Bone marrow (tissue), 2 donors: ENCODE measurements around the gene CUX1.
A peak's percentile ranks its signal among the peaks of the same experiment; 100 is the strongest.

Experiments
- DNase-seq, 2 donors: peaks; one replicate each; lab custom pipeline; 2025; lab: John Stamatoyannopoulos, UW

CUX1 gene, protein sequence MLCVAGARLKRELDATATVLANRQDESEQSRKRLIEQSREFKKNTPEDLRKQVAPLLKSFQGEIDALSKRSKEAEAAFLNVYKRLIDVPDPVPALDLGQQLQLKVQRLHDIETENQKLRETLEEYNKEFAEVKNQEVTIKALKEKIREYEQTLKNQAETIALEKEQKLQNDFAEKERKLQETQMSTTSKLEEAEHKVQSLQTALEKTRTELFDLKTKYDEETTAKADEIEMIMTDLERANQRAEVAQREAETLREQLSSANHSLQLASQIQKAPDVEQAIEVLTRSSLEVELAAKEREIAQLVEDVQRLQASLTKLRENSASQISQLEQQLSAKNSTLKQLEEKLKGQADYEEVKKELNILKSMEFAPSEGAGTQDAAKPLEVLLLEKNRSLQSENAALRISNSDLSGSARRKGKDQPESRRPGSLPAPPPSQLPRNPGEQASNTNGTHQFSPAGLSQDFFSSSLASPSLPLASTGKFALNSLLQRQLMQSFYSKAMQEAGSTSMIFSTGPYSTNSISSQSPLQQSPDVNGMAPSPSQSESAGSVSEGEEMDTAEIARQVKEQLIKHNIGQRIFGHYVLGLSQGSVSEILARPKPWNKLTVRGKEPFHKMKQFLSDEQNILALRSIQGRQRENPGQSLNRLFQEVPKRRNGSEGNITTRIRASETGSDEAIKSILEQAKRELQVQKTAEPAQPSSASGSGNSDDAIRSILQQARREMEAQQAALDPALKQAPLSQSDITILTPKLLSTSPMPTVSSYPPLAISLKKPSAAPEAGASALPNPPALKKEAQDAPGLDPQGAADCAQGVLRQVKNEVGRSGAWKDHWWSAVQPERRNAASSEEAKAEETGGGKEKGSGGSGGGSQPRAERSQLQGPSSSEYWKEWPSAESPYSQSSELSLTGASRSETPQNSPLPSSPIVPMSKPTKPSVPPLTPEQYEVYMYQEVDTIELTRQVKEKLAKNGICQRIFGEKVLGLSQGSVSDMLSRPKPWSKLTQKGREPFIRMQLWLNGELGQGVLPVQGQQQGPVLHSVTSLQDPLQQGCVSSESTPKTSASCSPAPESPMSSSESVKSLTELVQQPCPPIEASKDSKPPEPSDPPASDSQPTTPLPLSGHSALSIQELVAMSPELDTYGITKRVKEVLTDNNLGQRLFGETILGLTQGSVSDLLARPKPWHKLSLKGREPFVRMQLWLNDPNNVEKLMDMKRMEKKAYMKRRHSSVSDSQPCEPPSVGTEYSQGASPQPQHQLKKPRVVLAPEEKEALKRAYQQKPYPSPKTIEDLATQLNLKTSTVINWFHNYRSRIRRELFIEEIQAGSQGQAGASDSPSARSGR (N-terminal part only)

DNA sequence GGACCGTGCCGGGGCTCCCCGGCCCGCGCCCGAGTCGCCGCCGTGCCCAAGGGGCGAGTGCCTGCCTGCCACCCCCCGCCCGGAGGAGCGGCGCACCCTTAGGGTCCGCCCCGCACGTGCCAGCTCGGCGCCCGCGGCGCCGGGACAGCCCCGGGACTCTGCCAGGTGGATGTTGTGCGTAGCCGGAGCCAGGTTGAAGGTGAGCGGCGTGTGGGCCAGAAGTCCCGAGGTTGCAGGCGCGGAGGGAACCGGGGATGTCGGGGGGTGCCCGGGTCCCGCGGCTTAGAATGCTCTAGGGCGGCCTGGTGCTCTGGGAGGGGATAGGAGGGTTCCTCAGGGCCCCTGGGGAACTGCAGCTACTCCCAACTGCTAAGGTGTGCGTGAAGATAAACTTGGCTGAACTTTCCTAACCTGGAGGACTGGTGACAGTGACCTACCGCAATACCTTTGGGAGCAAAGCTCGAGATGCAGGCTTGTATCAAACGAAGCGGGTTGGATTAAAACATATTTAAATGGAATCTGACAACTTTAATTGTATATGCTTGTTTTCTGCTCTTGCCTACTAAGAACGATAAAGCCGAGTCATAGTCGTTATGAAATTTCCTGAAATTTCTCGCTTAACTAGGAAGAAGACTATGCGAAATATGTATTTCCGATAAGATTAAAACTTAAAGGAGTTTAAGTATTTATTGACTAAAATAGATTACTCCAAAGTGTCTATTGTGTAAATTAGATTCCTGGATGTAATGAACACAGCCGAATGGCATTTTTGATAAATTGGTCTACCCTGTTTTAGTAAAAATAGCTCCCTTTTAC is at the start of gene CUX1:
Gene CUX1, plus strand, starts transcription at position 156 of the 816 bp plus-strand sequence. Its CDS starts 14 bp downstream, at position 170.
- peak in 1 of 2 donors; percentile 40 for DNase-seq

DNA sequence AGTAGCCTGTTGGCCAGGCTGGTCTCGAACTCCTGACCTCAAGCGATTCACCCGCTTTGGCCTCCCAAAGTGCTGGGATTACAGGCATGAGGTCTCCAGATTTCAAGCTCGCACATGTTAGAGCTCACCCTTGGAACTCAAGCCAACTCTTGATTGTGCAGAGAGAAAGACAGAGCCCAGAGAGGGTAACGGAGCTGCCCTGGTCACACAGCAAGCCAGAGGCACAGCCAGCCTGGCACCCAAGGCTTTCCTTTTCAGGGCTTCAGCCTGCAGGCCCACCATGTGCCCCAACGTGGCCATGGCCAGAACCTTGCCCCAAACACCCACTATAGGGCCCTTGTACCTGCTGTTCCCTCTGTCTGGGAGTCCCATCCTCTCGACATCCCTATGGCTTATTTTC is 49.1 kb upstream of the CUX1 start:
- no peak for DNase-seq

DNA sequence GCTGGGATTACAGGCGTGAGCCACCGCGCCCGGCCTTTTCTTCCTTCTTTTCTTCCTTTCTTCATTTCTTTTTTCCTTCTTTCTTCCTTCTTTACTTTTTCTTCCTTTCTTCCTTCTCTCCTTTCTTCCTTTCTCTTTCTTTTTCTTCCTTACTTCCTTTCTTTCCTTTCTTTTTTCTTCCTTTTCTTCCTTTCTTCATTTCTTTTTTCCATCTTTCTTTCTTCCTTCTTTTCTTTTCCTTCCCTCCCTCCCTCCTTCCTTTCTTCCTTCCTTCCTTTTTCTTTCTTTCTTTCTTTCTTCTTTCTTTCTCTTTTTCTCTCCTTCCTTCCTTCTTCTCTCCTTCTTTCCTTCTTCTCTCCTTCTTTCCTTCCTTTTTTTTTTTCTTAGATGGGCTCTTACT is 47.0 kb upstream of the CUX1 start:
- DNase-seq, result no peak

DNA sequence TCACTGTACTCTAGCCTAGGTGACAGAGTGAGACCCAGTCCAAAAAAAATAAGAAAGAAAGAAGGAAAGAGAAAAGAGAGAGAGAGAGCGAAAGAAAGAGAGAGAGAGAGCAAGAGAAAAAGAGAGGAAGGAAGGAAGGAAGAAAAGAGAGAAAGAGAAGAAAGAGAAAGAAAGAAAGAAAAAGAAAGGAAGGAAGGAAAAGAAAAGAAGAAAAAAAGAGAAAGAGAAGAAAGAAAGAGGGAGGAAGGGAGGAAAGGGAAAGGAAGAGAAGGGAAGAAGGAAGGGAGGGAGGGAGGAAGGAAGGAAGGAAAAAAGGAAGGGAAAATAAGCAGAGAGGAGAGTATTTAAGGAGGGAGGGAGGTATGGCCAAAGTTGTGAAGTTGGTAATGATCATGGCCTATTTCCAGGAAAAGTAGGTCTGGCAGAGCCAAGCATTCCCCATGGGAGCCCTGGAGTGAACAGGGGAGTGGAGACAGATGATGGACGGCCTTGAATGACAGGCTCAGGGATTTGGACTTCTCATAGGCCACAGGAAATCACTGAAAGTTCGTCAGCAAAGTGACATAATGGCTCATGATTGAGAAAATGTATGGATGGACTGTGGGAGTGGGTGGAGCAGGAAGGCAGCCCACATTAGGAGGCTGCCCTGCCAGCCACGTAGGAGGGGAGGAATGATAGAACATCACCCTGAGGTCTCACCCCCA is 44.8 kb upstream of the CUX1 start:
- DNase-seq, result no peak

DNA sequence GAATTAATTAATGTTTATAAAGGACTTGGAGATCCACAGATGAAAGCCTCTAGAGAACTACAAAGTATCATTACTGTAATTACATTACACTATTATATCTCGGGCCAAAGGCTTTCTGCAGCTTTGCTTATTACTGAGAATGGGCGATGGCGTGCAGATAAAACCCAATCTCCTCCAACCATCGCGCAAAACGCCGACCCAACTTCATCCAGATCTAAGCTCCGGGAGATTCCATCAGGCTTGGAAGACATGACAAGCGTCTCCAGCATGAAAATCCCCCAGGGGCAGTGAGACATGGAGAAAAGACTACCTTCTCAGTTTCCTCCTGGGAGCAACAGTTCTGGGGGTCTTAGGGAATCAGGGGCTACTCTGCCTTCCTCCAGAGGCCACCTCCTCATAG is 42.2 kb upstream of the CUX1 start:
- no peak for DNase-seq

DNA sequence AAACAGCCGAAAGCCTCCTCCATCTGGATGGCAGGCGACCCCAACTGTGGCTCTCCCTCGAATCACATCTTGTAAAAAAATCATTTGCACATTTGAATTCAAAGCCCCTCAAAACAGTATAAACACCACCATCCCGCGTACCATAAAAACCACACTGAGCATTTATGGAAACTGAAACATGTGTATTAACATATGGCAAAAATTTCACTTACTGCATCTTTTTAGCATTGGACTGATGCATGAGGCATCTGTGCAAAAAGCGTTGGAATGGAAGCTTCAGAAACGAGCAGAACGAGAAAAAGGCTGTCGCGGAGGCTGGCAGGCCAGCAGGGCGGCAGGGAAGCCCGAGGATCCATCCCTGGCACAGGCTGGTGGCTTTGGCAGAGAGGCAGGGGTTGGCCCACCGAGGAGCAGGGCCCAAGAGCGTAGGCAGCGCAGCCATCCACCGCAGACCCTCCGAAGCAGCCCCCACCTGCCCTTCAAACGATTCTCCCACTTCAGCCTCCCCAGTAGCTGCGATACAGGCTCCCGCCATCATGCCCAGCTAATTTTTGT is 39.3 kb upstream of the CUX1 start:
- DNase-seq, result no peak

DNA sequence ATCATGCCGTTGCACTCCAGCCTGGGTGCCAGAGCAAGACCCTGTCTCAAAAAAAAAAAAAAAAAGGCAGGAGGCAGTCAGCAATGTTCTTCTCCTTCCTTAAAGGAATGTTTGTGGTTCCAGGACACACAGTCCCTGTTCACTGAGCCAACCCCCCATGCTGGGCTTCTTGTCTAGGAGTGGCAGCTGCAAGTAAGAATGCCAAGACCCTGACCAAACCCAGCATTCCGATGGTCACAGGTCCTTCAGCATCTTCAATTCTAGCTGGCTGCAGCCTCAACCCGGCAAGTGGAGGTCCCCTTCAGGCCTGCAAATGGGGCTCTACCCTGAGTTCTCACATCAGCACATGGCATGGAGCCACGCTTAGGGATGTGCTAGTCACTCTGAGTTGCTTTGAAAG is 38.2 kb upstream of the CUX1 start:
- no peak for DNase-seq

DNA sequence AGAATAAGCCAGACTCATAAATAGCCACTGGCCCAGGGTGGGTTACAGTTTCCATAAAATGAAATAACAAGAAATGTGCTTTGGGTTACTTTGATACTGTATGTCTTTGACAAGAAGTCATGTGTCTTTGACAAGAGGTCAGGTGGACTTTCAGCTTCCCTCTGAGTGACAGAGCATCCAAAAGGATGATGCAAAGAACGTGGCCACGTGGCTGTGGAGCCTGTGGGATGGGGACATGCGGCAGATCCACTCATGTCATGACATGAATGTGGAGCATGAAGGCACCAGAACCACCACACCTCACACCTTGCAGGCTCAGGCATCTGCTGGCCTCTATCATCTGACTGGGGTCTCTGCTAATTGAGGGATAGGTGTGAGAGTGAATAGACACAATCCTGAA is 37.1 kb upstream of the CUX1 start:
- no peak for DNase-seq

DNA sequence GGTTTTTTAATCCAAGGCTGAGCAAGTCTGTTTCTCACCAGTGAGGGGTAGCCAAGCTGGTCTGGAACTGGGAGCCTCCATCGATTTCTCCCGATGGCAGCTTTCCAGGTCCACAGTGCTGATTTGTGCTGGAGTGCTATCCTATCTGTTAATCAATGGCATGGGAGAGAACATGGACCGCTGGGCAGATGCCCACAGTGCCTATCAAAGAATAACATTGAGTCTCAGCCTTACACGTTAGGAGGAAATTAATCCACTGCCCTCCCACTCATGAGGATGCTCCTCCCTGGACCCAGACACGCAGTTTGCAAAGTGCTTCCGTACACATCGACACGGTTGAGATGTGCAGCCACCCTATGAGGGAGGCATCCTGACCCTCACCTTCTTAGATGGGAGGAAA is 36.0 kb upstream of the CUX1 start:
- DNase-seq, result no peak

DNA sequence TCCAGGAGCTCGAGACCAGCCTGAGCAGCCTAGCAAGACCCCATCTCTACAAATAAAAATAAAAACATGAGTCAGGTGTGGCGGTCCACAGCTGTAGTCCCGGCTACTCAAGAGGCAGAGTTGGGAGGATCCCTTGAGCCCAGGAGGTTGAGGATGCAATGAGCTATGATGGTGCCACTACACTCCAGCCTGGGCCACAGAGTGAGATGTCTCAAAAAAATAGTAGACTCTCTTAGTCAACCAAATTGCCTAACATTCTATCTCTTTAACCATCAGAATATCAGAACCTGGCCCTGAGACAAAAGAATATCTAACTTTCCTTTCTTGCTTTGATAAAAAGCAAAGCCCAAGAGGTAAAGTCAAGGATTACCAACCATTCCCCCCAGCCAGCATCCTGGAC is 35.0 kb upstream of the CUX1 start:
- DNase-seq, result no peak

DNA sequence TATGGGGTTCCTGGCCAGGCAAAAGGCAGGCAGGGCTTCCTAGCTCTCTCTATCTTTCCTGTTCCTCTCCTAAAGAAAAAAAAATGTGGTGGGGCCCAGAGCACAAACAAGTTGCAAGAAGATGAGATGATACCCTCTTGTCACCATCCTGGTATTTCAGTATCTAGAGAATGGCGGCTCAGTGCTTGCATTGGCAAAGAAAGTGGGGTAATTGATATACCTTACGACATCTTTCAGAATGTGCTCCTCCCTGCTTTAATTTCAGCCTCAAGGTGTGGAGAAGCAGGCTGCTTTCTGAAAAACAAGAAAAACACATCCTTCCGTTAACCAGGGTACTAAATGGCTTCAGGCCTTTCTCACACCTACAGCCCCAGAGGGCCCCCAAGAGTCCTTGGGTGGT is 34.5 kb upstream of the CUX1 start:
- no peak for DNase-seq

DNA sequence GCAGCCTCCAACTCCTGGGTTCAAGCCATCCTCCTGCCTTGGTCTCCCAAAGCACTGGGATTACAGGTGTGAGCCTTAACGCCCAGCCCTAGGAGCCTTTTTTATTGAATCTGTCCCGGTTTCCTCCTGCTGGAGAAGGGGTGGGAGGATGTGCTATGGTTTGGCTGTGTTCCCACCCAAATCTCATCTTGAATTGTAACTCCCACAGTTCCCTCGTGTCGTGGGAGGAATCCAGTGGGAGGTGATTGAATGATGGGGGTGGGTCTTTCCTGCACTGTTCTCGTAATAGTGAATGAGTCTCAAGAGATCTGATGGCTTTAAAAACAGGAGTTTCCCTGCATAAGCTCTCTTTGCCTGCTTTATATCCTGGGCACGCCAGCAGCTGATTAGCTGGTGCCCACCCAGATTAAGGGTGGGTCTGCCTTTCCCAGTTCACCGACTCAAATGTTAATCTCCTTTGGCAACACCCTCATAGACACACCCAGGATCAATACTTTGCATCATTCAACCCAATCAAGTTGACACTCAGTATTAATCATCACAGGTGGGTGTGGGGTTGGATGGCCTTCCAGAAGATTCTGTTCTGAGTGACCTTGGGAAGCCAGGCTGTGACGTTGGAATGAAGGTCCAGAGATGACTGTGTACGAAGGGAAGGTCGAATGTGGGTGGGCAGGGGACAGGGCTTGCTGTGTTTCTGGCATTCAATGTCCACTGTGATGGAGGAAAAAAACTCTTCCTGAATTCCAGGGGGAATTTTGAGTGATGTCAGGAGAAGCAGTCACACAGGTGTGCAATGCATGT is 33.8 kb upstream of the CUX1 start:
- DNase-seq, result no peak

DNA sequence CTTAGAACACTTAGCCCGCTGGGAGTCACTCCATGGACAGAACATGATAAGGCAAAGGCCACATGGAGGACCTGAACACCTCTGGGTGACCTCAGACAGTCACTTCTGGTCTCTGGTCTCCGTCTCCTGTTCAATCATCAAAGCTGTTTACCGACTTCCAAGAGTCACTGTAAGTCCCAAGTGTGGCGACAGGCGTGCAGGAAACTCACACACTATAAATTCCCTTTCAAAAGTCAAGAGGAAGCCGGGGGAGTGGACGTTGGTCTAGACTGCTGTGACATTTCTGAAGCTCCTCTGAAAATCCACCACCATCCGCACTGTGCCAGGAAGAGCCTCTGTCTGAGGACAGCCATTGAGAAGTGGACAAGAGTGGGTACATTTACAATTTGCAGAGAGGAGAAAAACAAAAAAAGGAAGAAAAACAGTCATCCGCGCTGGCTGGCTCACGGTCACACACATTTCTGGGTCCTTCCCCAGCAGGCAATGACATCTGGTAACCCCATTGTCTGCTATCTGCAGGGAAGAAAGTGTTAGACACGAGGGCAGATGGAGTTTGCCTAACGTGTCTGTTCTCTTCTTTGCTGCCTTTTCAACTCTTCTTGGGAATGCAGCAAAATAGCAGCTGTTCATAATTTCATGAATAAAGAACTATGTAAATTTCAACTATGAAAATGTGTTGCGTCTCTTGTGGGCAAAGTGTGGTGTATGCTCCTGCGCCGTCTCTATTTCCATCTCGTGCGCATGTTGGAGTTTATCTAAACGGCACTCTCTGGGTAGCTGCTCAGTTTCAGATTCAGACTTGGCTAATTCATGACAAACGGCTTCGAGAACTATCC is 32.9 kb upstream of the CUX1 start:
- peak in 1 of 2 donors; percentile 57 for DNase-seq

DNA sequence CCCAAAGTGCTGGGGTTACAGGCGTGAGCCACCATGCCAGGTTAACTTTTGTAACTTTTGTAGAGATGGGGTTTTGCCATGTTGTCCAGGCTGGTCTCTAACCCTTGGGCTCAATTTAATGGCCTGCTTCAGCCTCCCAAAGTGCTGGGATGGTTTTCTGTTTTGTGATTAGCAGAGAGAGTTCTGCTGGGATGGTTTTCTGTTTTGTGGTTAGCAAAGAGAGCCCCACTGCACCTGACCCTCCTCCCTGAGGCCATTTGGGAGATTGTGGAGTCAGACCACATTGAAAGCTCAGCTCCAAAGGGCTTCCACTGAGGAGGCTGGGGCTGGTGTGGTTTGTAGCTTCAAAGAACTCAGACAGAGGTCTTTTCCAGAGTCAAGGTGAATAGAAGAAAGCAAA is 29.6 kb upstream of the CUX1 start:
- DNase-seq, result no peak

DNA sequence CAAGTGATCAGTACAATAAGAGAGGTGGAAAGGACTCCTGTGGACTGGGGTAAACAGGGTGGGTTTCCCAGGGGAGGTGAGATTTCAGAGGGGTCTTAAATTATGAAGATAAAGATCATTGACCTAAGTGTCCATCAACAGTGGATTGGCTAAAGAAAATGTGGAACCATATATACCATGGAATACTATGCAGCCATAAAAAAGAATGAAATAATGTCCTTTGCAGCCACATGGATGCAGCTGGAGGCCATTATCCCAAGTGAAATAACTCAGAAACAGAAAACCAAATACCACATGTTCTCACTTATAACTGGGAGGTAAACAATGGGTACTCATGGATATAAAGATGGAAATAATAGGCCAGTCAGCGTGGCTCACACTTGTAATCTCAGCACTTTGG is 28.9 kb upstream of the CUX1 start:
- DNase-seq, result no peak

DNA sequence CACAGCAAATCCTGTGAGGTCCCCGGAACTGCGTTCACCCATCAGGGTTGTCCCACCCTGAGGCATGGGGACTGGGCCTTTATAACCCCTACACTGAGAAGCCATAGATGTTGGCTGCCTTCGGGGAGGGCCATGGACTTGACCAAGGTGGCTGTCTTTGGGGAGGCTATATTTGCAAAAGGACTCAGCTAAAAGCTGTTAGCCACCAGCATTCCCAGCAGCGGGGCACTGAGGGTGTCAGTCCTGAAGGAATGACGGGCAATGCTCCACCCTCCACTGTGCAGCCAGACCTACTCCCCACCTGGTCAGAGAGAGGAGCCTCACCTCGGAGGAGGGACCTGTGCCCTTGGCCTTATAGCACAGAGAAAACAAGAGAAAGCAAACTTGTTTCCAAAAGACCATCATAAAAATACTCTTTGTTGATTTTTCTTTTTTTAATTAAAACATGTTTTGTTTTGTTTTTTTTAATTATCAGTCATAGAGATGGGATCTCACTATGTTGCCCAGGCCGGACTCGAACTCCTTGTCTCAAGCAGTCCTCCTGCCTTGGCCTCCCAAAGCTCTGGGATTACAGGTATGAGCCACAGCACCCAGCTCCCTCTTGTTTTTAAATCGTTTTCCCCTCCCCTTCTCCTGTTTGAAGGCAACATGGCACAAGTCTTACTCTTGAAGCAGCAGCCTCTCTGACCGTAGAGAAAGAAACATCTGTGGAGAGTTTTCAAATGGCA is 26.7 kb upstream of the CUX1 start:
- no peak for DNase-seq

DNA sequence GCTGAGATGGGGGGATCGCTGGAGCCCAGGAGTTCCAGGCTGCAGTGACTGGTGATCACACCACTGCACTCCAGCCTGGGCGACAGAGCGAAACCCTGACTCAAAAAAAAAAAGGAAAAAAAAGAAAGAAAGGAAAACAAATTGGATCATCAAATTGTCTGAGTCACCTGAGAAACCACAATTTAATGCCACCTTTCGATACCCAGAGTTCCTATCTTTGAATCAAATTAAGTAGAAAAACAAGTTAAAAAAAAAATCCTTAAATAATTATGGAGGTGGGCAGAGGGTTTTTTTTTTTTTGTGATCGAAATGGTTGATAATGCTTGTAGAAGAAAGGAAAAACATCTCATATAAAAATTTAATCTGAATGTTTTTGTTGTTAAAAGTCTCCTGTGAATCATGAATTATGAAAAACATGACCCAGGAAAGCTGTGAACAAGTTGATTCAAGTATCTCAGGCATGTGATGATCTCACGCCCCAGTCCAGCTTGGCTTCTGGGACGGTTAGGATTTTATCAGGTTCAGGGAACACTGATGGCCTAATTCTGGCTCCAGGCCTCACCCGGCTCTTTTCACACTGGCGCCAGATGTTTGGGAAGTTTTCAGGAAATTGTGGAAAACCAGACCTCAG is 25.3 kb upstream of the CUX1 start:
- DNase-seq, result no peak
